K562 (cell line): Measurements from ENCODE around the gene PPP2R2D. TPM values are rescaled to one million over a fixed set of nuclear protein-coding genes. Genes with fewer than 3 reads are reported as not detected.

Experiments used
- ATAC-seq: fragments of 200-7000 bp; cut with Tn5 transposase; 3 replicates; pipeline ENCODE4 v1.9.1; 2020; ENCODE audit warnings: moderate library complexity
- BruUV-seq: library from RNA; stranded (reverse); fragments of 400-500 nt; replicated peaks from 2 replicates; lab custom pipeline; 2021; lab: Mats Ljungman, UMichigan
- CTCF ChIA-PET: fragments of 300-600 bp; formaldehyde crosslinking; extraction: SDS; loops from one replicate; lab custom pipeline; 2021; ENCODE audit warnings: low intra/inter-chr PET ratio; lab: Yijun Ruan, JAX
- POLR2A ChIA-PET: fragments of 300-600, 350-650 bp; sonication (Branson Sonifier 250); formaldehyde crosslinking; extraction: SDS; loops from one replicate; lab custom pipeline; 2021; ENCODE audit warnings: antibody characterized with exemption, inconsistent platforms; lab: Yijun Ruan, JAX
- DNase-seq, 4 experiments: peaks; one replicate each; pipeline versions ENCODE4 v3.0.0 to v3.0.0-alpha.2; 2011 to 2018; ENCODE audit warnings: low spot score in 3 of 4, mixed read lengths in 3 of 4; ENCODE audit errors: extremely low read depth in 1 of 4
- FAIRE-seq: peaks from 2 replicates; lab custom pipeline; 2011; peaks lifted over from hg19 to GRCh38; lab: Jason Lieb, UNC
- H2AFZ ChIP-seq: 2 replicates; pipeline ENCODE4 v1.6.0; 2011; ENCODE audit warnings: low read depth, low read length, control low read depth, inconsistent platforms
- H3K27ac ChIP-seq: fragments of 200-600 bp; 3 replicates; pipeline ENCODE4 v1.8.0; 2011; ENCODE audit warnings: low read depth, mild to moderate bottlenecking, control low read depth, inconsistent platforms, low read length, moderate library complexity, mixed read lengths; ENCODE audit errors: extremely low read depth
- H3K27me3 ChIP-seq, 2 experiments: fragments of 300-600 bp in 1 of 2; 2 replicates in 1 of 2; 3 replicates in 1 of 2; pipeline versions ENCODE4 v1.6.0 to v1.8.0; 2011; ENCODE audit warnings: inconsistent platforms in 2 of 2, low read length in 2 of 2, mild to moderate bottlenecking in 1 of 2, mixed read lengths in 1 of 2, moderate library complexity in 1 of 2; ENCODE audit not compliant: control insufficient read depth in 2 of 2, insufficient read depth in 2 of 2
- H3K36me3 ChIP-seq: fragments of 300-600 bp; 3 replicates; pipeline ENCODE4 v1.8.0; 2011; ENCODE audit warnings: mild to moderate bottlenecking, low read length, inconsistent platforms; ENCODE audit not compliant: control insufficient read depth, insufficient read depth
- H3K4me1 ChIP-seq, 2 experiments: fragments of 200-600 bp in 1 of 2; replicated peaks in 1 of 2; 2 replicates in 1 of 2; 3 replicates in 1 of 2; pipeline versions ENCODE4 v1.5.1 to v1.8.0; 2011; ENCODE audit warnings: inconsistent platforms in 2 of 2, low read length in 2 of 2, mild to moderate bottlenecking in 1 of 2, mixed read lengths in 1 of 2, moderate library complexity in 1 of 2; ENCODE audit not compliant: control insufficient read depth in 2 of 2, insufficient read depth in 2 of 2
- H3K4me2 ChIP-seq: 2 replicates; pipeline ENCODE4 v1.6.1; 2011; ENCODE audit warnings: low read length, control low read depth, inconsistent platforms, mixed read lengths; ENCODE audit not compliant: insufficient read depth
- H3K4me3 ChIP-seq: fragments of 200-600 bp; sonication (generic), shearing (Covaris generic); 2 replicates; pipeline ENCODE4 v1.5.1; 2016; ENCODE audit warnings: control low read depth, inconsistent platforms
- H3K79me2 ChIP-seq: fragments of 200-600 bp; 3 replicates; pipeline ENCODE4 v1.8.0; 2011; ENCODE audit warnings: low read length, inconsistent platforms; ENCODE audit not compliant: control insufficient read depth, insufficient read depth
- H3K9ac ChIP-seq, 2 experiments: 2 replicates each; pipeline versions ENCODE4 v1.6.0 to v1.6.1; 2011; ENCODE audit warnings: low read depth in 2 of 2, low read length in 2 of 2, control low read depth in 1 of 2, inconsistent platforms in 1 of 2, mild to moderate bottlenecking in 1 of 2, mixed read lengths in 1 of 2; ENCODE audit not compliant: insufficient read depth in 1 of 2
- H3K9me1 ChIP-seq: one replicate; pipeline ENCODE4 v1.6.0; 2011; ENCODE audit warnings: inconsistent platforms, mild to moderate bottlenecking, low read length, moderate library complexity; ENCODE audit not compliant: control insufficient read depth, insufficient read depth
- H3K9me3 ChIP-seq: replicated peaks from 2 replicates; pipeline ENCODE4 v1.5.1; 2011; ENCODE audit warnings: low read depth, low read length, inconsistent platforms; ENCODE audit not compliant: control insufficient read depth, insufficient read depth
- H4K20me1 ChIP-seq: replicated peaks from 2 replicates; pipeline ENCODE4 v1.6.1; 2011; ENCODE audit warnings: low read length, inconsistent platforms, mixed read lengths; ENCODE audit not compliant: control insufficient read depth, insufficient read depth
- BDP1 ChIP-seq: IDR thresholded peaks from 3 replicates; pipeline ENCODE4 v1.6.1; 2011; ENCODE audit not compliant: insufficient read length, insufficient read depth
- CHD1 ChIP-seq: fragments of 200-600 bp; sonication (generic); IDR thresholded peaks from one replicate; pipeline ENCODE4 v1.6.1; 2012; ENCODE audit warnings: mild to moderate bottlenecking, moderate library complexity, low read length, inconsistent platforms
- E2F3 ChIP-seq: fragments of 250-450 bp; sonication (Bioruptor Pico); IDR thresholded peaks from 2 replicates; pipeline ENCODE4 v1.4.0; 2020; ENCODE audit warnings: mild to moderate bottlenecking
- EP300 ChIP-seq: IDR thresholded peaks from 2 replicates; pipeline ENCODE4 v1.6.1; 2012; ENCODE audit warnings: low read length, improper control_type of control experiment
- ETV1 ChIP-seq: fragments of 450-650 bp; conservative IDR thresholded peaks from 2 replicates; pipeline ENCODE4 v1.6.1; 2016; ENCODE audit warnings: missing genetic modification characterization, control low read depth, low read depth, missing compliant biosample characterization
- NFRKB ChIP-seq: fragments of 450-650 bp; IDR thresholded peaks from 2 replicates; pipeline ENCODE4 v1.6.1; 2016; ENCODE audit warnings: low read depth
- NONO ChIP-seq, 2 experiments: fragments of 200-400 bp in 1 of 2; fragments of 450-650 bp in 1 of 2; formaldehyde crosslinking in 1 of 2; IDR thresholded peaks; 2 replicates each; pipeline ENCODE4 v1.6.1; 2017; ENCODE audit warnings: low read depth in 2 of 2, mild to moderate bottlenecking in 2 of 2, moderate library complexity in 2 of 2, low read length in 1 of 2
- TCF15 ChIP-seq: fragments of 250-450 bp; sonication (Bioruptor Pico); IDR thresholded peaks from 2 replicates; pipeline ENCODE4 v1.8.0; 2022; ENCODE audit warnings: moderate library complexity, mild to moderate bottlenecking, inconsistent platforms
- THAP12 ChIP-seq: fragments of 250-450 bp; sonication (Bioruptor Pico); IDR thresholded peaks from 2 replicates; pipeline ENCODE4 v1.9.0; 2021; ENCODE audit warnings: mild to moderate bottlenecking, inconsistent platforms
- THAP7 ChIP-seq: fragments of 250-450 bp; sonication (Bioruptor Pico); IDR thresholded peaks from 2 replicates; pipeline ENCODE4 v1.5.0; 2021
- ZNF146 ChIP-seq: IDR thresholded peaks from one replicate; pipeline ENCODE4 v1.6.1; 2018; ENCODE audit warnings: missing compliant biosample characterization; ENCODE audit not compliant: unreplicated experiment
- ZNF239 ChIP-seq: fragments of 250-450 bp; sonication (Bioruptor Pico); IDR thresholded peaks from 2 replicates; pipeline ENCODE4 v1.4.0; 2020; ENCODE audit warnings: mild to moderate bottlenecking
- ZNF76 ChIP-seq: fragments of 250-450 bp; sonication (Bioruptor Pico); IDR thresholded peaks from 2 replicates; pipeline ENCODE4 v1.4.0; 2020; ENCODE audit warnings: mild to moderate bottlenecking, moderate library complexity, borderline replicate concordance
- WGBS: fragments of 100-300 bp; shearing (Covaris generic); methylation state at CpG from one replicate; pipeline ENCODE4 v1.1.6; 2016; ENCODE audit warnings: low coverage, mixed read lengths; ENCODE audit not compliant: insufficient coverage; ENCODE audit errors: missing lambda C conversion rate; 5-methylcytosine and 5-hydroxymethylcytosine counted together
- in situ Hi-C: fragments of 300-500 bp; cut with MboI; formaldehyde crosslinking; loops from 4 replicates; pipeline ENCODE4 v1.15.0; 2018; ENCODE audit warnings: inconsistent platforms, mixed read lengths
- intact Hi-C: fragments of 100-400 bp; cut with micrococcal nuclease; formaldehyde crosslinking; loops from 2 replicates; pipeline ENCODE4 v1.14.2; 2022
- polyA plus RNA-seq, 8 experiments: library from polyadenylated mRNA; depleted of rRNA in 4 of 8; stranded (reverse) in 5 of 8; unstranded in 3 of 8; fragments of >200 nt; fragmentation: Nextera tagmentation in 2 of 8; fragmentation: Illumina TruSeq in 1 of 8; extraction: Ambion mirVana in 2 of 8; extraction: Trizol in 1 of 8; gene quantifications; 2 replicates each; pipeline versions ENCODE4 v1.2.1 to v1.2.3, GENCODE V29; 2011 to 2014; ENCODE audit warnings: inconsistent platforms in 1 of 8, missing spikeins in 1 of 8
- total RNA-seq, 7 experiments: library from RNA; depleted of rRNA in 6 of 7; stranded (reverse); fragments of >200 nt in 6 of 7; fragmentation: Illumina TruSeq in 2 of 7; extraction: Trizol in 2 of 7; gene quantifications; 2 replicates each; pipeline versions ENCODE4 v1.2.1 to v1.2.3, GENCODE V29; 2011 to 2021; ENCODE audit warnings: low replicate concordance in 1 of 7

The PPP2R2D gene
- total and polyA plus RNA-seq, 9 of the 15 experiments (the other 6 are each of a cell fraction or from before 2014, with no cell fraction given): 1.9 to 37.0 (median 26.8) TPM

- no peak overlapping the region for H3K27ac ChIP-seq
- H2AFZ ChIP-seq: no peak overlapping the region
- H3K4me2 ChIP-seq: no peak overlapping the region
- FAIRE-seq (no peak), ATAC-seq (no peak), DNase-seq (no peak)
- in situ Hi-C loops (loop anchor here (5.0 kb wide), 1 partner anchor 47 kb away; no protein-coding TSS in a partner anchor), intact Hi-C loops (loop anchor here (5.0 kb wide), 1 partner anchor 42 kb away; no protein-coding TSS in a partner anchor)
- no TSS peak for BruUV-seq
- no peaks in the 10 kb centered on the region for H3K27me3 ChIP-seq
- H3K4me1 ChIP-seq: peaks cover 16 to 26% of the 10 kb centered on the region in 2 experiments; a peak in 4 of 5 replicates
- POLR2A ChIA-PET: no interaction called here
- no peaks in the 10 kb centered on the region for H3K9me3 ChIP-seq
- no peak overlapping the region for H3K4me3 ChIP-seq
- H3K9ac ChIP-seq: peak overlapping the region in 1 of 2 experiments; percentile 4; a peak in 1 of 4 replicates
- 97% methylated on average over 5 of the region's 8 CpGs for WGBS
- H3K9me1 ChIP-seq: no peaks in the 10 kb centered on the region
- peaks cover 57% of the 10 kb centered on the region; the same call in 2 of the 3 replicates for H3K36me3 ChIP-seq
- TF ChIP-seq ZNF239 (CRISPR knock-in tag) (no peak), TCF15 (CRISPR knock-in tag) (no peak), ZNF76 (no peak), EP300 (no peak)
- H4K20me1 ChIP-seq: no peaks in the 10 kb centered on the region; the same call in 1 of the 2 replicates
- CTCF ChIA-PET: no interaction called here
- H3K79me2 ChIP-seq: peaks cover 76% of the 10 kb centered on the region
Observed at GRCh38 chr10:131934769-131935168, 34.0 kb downstream of the PPP2R2D start.

DNA sequence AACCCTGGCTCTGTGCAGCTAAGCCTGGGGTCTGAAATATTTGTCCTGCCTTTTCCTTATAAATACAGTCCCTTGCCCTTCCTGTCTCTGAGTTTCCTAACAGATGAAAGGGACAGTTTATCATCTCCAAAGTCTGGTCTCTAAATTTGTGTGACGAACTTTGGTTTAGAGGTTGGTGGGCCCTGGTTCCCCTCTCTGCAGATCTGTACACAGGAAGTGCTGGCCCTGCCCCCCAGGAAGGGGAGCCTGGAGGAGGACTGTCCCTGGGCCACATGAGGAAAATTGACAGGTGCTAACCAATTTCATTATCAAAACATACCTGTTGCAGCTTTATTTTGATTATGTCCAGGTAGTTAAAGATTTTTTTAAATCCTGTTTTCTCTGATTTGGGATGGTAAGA, 34.5 kb downstream of the PPP2R2D start:
- Histone ChIP-seq H3K9me1 (no peaks in the 10 kb centered on the region), H3K4me1 (peaks cover 16 to 26% of the 10 kb centered on the region in 2 experiments; a peak in 4 of 5 replicates), H2AFZ (no peak overlapping the region), H3K4me3 (no peak overlapping the region), H3K27me3 (no peaks in the 10 kb centered on the region), H3K79me2 (peaks cover 71% of the 10 kb centered on the region), H3K9me3 (no peaks in the 10 kb centered on the region), H4K20me1 (no peaks in the 10 kb centered on the region; the same call in 1 of the 2 replicates), H3K9ac (no peak overlapping the region), H3K36me3 (peaks cover 57% of the 10 kb centered on the region; the same call in 2 of the 3 replicates), H3K4me2 (no peak overlapping the region), H3K27ac (no peak overlapping the region)
- 100% methylated on average over 1 of the region's 1 CpG for WGBS
- in situ Hi-C loops: no loop called here
- ATAC-seq (no peak), FAIRE-seq (no peak), DNase-seq (no peak)
- intact Hi-C loops: no loop called here
- ChIA-PET CTCF (no interaction called here), POLR2A (no interaction called here)
- no TSS peak for BruUV-seq
- TF ChIP-seq THAP12 (no peak), ETV1 (tag) (no peak), NONO (IDR thresholded peaks at IDR 0.05; ENCODE audit: low read depth in 2 of 2, low read length in 1 of 2) (no peak), CHD1 (no peak), BDP1 (no peak), THAP7 (CRISPR knock-in tag) (no peak), NFRKB (no peak), E2F3 (no peak), ZNF146 (no peak)
